Ectodermal cell (in vitro differentiated cells): Measurements from ENCODE around the gene IFNG.

ENCODE experiments used
- H3K27ac ChIP-seq: 2 replicates; pipeline ENCODE4 v1.7.0; 2013; ENCODE audit warnings: mild to moderate bottlenecking, low read depth, low read length; ENCODE audit not compliant: insufficient read depth, poor library complexity, severe bottlenecking
- H3K27me3 ChIP-seq: 2 replicates; pipeline ENCODE4 v1.7.0; 2013; ENCODE audit warnings: mild to moderate bottlenecking, low read length; ENCODE audit not compliant: insufficient read depth, control insufficient read depth, poor library complexity, severe bottlenecking
- H3K36me3 ChIP-seq: one replicate; pipeline ENCODE4 v1.7.0; 2013; ENCODE audit warnings: low read length; ENCODE audit not compliant: control insufficient read depth, insufficient read depth
- H3K4me1 ChIP-seq: one replicate; pipeline ENCODE4 v1.7.0; 2013; ENCODE audit warnings: low read length; ENCODE audit not compliant: control insufficient read depth, insufficient read depth
- H3K4me3 ChIP-seq: 2 replicates; pipeline ENCODE4 v1.7.0; 2013; ENCODE audit warnings: low read depth, low read length, control low read depth; ENCODE audit not compliant: insufficient read depth
- H3K9me3 ChIP-seq: 2 replicates; pipeline ENCODE4 v1.7.0; 2013; ENCODE audit warnings: mild to moderate bottlenecking, low read length, moderate library complexity; ENCODE audit not compliant: control insufficient read depth
- WGBS, 2 experiments: methylation state at CpG; one replicate each; pipeline ENCODE4 v1.1.7; 2013; ENCODE audit warnings: missing lambda C conversion rate in 2 of 2; 5-methylcytosine and 5-hydroxymethylcytosine counted together

The IFNG gene

DNA sequence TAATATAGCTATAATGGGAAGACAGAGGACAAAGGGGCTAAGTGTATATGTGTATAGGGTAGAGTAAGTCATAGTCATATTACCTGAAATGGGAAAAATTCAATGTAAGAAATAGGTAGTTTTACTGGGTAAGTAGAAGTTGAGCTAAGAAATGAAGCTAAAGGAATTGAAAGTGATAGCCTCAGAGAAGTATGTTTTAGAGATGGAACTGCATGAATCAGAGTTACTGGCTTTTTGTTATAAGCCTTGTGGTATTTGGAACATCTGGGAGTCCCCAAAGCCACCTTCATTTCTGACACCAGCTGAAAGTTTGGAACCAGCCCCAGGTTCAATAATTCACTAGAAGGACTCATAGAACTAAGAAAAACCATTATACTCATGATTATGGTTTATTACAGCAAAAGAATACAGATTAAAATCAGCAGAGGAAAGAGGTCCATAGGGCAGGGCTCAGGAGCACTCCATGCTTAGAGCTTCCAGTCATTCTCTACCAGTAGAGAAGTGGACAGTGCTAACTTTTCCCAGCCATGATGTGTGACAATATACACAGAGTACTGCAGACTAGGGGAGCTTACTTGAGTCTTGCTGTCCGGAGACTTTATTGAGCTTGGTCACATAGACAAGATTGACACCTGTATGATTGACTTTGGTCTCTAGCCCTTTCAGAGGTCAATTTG lies 9.8 kb upstream of the IFNG start:
- Histone ChIP-seq H3K36me3 (no peaks in the 10 kb centered on the region), H3K27ac (no peak overlapping the region), H3K9me3 (no peaks in the 10 kb centered on the region), H3K27me3 (no peaks in the 10 kb centered on the region), H3K4me3 (no peak overlapping the region), H3K4me1 (no peaks in the 10 kb centered on the region)
- 93 to 98% methylated on average over 1 of the region's 1 CpG for WGBS, 2 experiments

DNA sequence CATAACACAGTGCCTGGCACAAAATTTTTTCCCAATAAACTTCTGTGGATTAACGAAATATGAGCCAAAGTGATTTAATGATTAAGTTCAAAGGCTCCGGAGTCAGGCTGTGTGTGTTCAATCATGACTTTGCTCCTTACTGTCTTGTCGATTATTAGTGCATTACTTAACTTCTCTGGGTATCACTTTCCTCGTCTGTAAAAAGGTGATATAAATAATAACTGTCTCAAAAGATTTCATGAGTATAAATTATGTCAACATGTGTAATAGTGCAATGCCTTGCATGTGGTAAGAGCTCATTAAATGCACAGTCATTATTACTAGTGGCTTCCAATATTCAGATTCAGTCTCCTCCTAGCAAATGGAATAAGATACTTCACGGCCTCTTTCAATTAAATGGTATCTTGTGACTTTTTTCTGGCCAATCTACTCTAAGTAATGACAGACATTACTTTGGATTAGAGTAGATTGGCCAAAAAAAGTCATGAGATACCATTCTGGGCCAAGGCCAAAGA lies 6.8 kb upstream of the IFNG start:
- no peak overlapping the region for H3K27ac ChIP-seq
- H3K36me3 ChIP-seq, result no peaks in the 10 kb centered on the region
- no peaks in the 10 kb centered on the region for H3K27me3 ChIP-seq
- WGBS, 2 experiments, result 77 to 87% methylated on average over 4 to 5 of the region's 5 CpGs
- no peaks in the 10 kb centered on the region for H3K9me3 ChIP-seq
- H3K4me3 ChIP-seq, result no peak overlapping the region
- no peaks in the 10 kb centered on the region for H3K4me1 ChIP-seq

- H3K27ac ChIP-seq, result no peak overlapping the region
- no peaks in the 10 kb centered on the region for H3K27me3 ChIP-seq
- H3K9me3 ChIP-seq, result no peaks in the 10 kb centered on the region
- H3K4me3 ChIP-seq, result no peak overlapping the region
- H3K36me3 ChIP-seq, result no peaks in the 10 kb centered on the region
- no peaks in the 10 kb centered on the region for H3K4me1 ChIP-seq
- 95 to 97% methylated on average over 4 of the region's 4 CpGs for WGBS, 2 experiments
Measured at GRCh38 chr12:68163560-68164081, 4.1 kb upstream of the IFNG start.

DNA sequence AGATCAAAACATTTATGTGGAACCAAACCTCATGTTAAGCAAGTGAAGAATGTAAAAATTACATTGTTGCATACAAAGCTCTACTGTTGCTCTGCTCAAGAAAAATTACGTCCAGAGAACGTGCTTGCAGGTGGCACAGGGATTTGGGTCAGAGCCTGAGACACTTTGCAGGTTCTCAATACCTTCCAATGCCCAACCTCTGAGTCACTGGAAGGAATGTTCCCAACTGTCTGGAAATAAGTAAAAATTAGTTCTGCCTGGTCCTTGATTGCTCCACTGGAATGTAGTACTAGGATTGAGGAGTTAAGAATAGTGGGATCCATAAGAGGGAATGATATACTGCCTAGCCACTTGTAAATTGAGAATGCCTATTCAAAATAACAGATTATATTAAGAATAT lies 2.8 kb upstream of the IFNG start:
- Histone ChIP-seq H3K4me3 (no peak overlapping the region), H3K27ac (no peak overlapping the region), H3K9me3 (no peaks in the 10 kb centered on the region), H3K36me3 (no peaks in the 10 kb centered on the region), H3K27me3 (no peaks in the 10 kb centered on the region), H3K4me1 (no peaks in the 10 kb centered on the region)
- 98 to 100% methylated on average over 2 of the region's 2 CpGs for WGBS, 2 experiments

GRCh38 chr12:68158432-68158831 lies 1.1 kb downstream of the IFNG start:
- no peaks in the 10 kb centered on the region for H3K27me3 ChIP-seq
- H3K9me3 ChIP-seq, result no peaks in the 10 kb centered on the region
- WGBS, 2 experiments, result 71 to 87% methylated on average over 1 to 2 of the region's 2 CpGs
- no peaks in the 10 kb centered on the region for H3K36me3 ChIP-seq
- no peak overlapping the region for H3K4me3 ChIP-seq
- H3K4me1 ChIP-seq, result no peaks in the 10 kb centered on the region
- H3K27ac ChIP-seq, result no peak overlapping the region

GRCh38 chr12:68157380-68157779 lies 2.2 kb downstream of the IFNG start:
- Histone ChIP-seq H3K27ac (no peak overlapping the region), H3K36me3 (no peaks in the 10 kb centered on the region), H3K9me3 (no peaks in the 10 kb centered on the region), H3K4me1 (no peaks in the 10 kb centered on the region), H3K4me3 (no peak overlapping the region), H3K27me3 (no peaks in the 10 kb centered on the region)
- WGBS, 2 experiments, result 69 to 74% methylated on average over 4 of the region's 4 CpGs

- WGBS, 2 experiments, result 100% methylated on average over 1 of the region's 1 CpG
- no peaks in the 10 kb centered on the region for H3K27me3 ChIP-seq
- no peaks in the 10 kb centered on the region for H3K4me1 ChIP-seq
- H3K36me3 ChIP-seq, result no peaks in the 10 kb centered on the region
- no peak overlapping the region for H3K4me3 ChIP-seq
- H3K27ac ChIP-seq, result no peak overlapping the region
- H3K9me3 ChIP-seq, result no peaks in the 10 kb centered on the region
Measured at GRCh38 chr12:68156636-68157035, 2.9 kb downstream of the IFNG start.

GRCh38 chr12:68154779-68155178 lies 4.8 kb downstream of the IFNG start:
- no peak overlapping the region for H3K27ac ChIP-seq
- H3K4me3 ChIP-seq, result no peak overlapping the region
- H3K9me3 ChIP-seq, result no peaks in the 10 kb centered on the region
- no peaks in the 10 kb centered on the region for H3K36me3 ChIP-seq
- no peaks in the 10 kb centered on the region for H3K27me3 ChIP-seq
- H3K4me1 ChIP-seq, result no peaks in the 10 kb centered on the region
- WGBS, 2 experiments, result 94 to 96% methylated on average over 1 of the region's 1 CpG

- WGBS, 2 experiments, result 78 to 85% methylated on average over 7 of the region's 7 CpGs
- Histone ChIP-seq H3K27me3 (no peaks in the 10 kb centered on the region), H3K4me1 (no peaks in the 10 kb centered on the region), H3K27ac (no peak overlapping the region), H3K4me3 (no peak overlapping the region), H3K36me3 (no peaks in the 10 kb centered on the region), H3K9me3 (no peaks in the 10 kb centered on the region)
Measured at GRCh38 chr12:68148261-68148951, 11.1 kb downstream of the IFNG start.

DNA sequence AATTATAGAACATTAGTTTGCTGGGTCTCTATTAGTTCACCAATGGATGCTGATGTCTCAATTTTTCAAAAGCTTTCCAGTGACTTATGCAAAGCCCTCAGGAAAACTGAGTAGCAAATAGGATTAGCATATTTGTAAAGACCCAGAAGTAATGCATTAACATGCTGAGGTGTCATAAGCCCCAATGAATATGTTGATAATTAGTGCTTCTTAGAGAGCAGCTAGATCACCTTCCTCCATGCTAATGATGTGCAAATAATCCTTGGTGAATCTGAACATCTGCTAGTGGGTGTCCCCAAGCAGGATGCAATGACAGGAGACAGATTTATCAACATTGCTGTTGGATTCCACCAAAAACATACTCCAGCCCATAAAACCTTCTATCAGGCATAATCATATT lies 19.0 kb downstream of the IFNG start:
- Histone ChIP-seq H3K27me3 (no peaks in the 10 kb centered on the region), H3K4me1 (no peaks in the 10 kb centered on the region), H3K9me3 (no peaks in the 10 kb centered on the region), H3K4me3 (no peak overlapping the region), H3K36me3 (no peaks in the 10 kb centered on the region), H3K27ac (no peak overlapping the region)
